Hematopoietic multipotent progenitor cell treated with erythropoietin and hydrocortisone succinate and interleukin-3 and kit ligand, for 15 days (in vitro differentiated cells): ENCODE data around the gene CEP55.
"Not testable (repeated sequence)": the region's sequence is repeated elsewhere in the genome, so short reads cannot be mapped to it uniquely, and the experiment has no call there.

Experiments
- DNase-seq: peaks from one replicate; pipeline ENCODE4 v3.0.0-alpha.2; 2015; ENCODE audit warnings: low spot score

CEP55 gene

GRCh38 chr10:93496322-93497041, at the start of gene CEP55:
TSS of gene CEP55 (plus strand) at chr10:93496612. CDS start at chr10:93500052, 3,440 bp downstream.
- DNase-seq, result peak; percentile 89

GRCh38 chr10:93447019-93447418, 49.4 kb upstream of the CEP55 start:
- no peak for DNase-seq

GRCh38 chr10:93447970-93448369, 48.4 kb upstream of the CEP55 start:
- DNase-seq, result no peak

- DNase-seq, result no peak
Observed at GRCh38 chr10:93451244-93451947, 45.0 kb upstream of the CEP55 start.

- DNase-seq, result no peak
Observed at GRCh38 chr10:93452143-93452542, 44.3 kb upstream of the CEP55 start.

GRCh38 chr10:93454146-93454545, 42.3 kb upstream of the CEP55 start:
- no peak for DNase-seq

GRCh38 chr10:93454736-93455135, 41.7 kb upstream of the CEP55 start:
- no peak for DNase-seq

- DNase-seq, result no peak
Observed at GRCh38 chr10:93456480-93456879, 39.9 kb upstream of the CEP55 start.

GRCh38 chr10:93457511-93457910, 38.9 kb upstream of the CEP55 start:
- no peak for DNase-seq

GRCh38 chr10:93458821-93459257, 37.6 kb upstream of the CEP55 start:
- no peak for DNase-seq

GRCh38 chr10:93459466-93459865, 36.9 kb upstream of the CEP55 start:
- DNase-seq, result no peak

- DNase-seq, result no peak
Observed at GRCh38 chr10:93461109-93461806, 35.2 kb upstream of the CEP55 start.

GRCh38 chr10:93461807-93462178, 34.6 kb upstream of the CEP55 start:
- DNase-seq, result no peak

GRCh38 chr10:93462371-93462770, 34.0 kb upstream of the CEP55 start:
- DNase-seq, result no peak

- DNase-seq, result no peak
Observed at GRCh38 chr10:93462881-93463280, 33.5 kb upstream of the CEP55 start.

GRCh38 chr10:93463723-93464476, 32.5 kb upstream of the CEP55 start:
- no peak for DNase-seq

GRCh38 chr10:93464776-93465388, 31.5 kb upstream of the CEP55 start:
- no peak for DNase-seq

GRCh38 chr10:93465806-93466675, 30.4 kb upstream of the CEP55 start:
- no peak for DNase-seq

- DNase-seq, result not testable (repeated sequence)
Observed at GRCh38 chr10:93467635-93468034, 28.8 kb upstream of the CEP55 start.

GRCh38 chr10:93468461-93469213, 27.8 kb upstream of the CEP55 start:
- no peak for DNase-seq
